Vagina (tissue), 2 donors: ENCODE results near the gene PGLYRP3.

ENCODE experiments used
- CTCF ChIP-seq, 3 experiments: fragments of 450-650 bp in 2 of 3; fragments of 200-600 bp in 1 of 3; sonication (generic) in 1 of 3; IDR thresholded peaks; one replicate each; pipeline ENCODE4 v1.5.1; 2017 to 2019; ENCODE audit warnings: antibody characterized with exemption in 3 of 3, mild to moderate bottlenecking in 2 of 3, moderate library complexity in 2 of 3
- POLR2A ChIP-seq, 2 donors: fragments of 450-650 bp; IDR thresholded peaks; one replicate each; pipeline ENCODE4 v1.6.1; 2017; ENCODE audit warnings: antibody characterized with exemption in 2 of 2, mild to moderate bottlenecking in 2 of 2, moderate library complexity in 2 of 2

GRCh38 chr1:153265457-153265856 lies 47.3 kb downstream of the PGLYRP3 start:
- no peak for TF ChIP-seq CTCF (IDR thresholded peaks at IDR 0.05)
- no peak for TF ChIP-seq POLR2A (IDR thresholded peaks at IDR 0.05)
